Lower leg skin (tissue), 3 donors: ENCODE measurements around the gene KCMF1.

Experiments used
- CTCF ChIP-seq, 3 donors: fragments of 450-650 bp; IDR thresholded peaks; one replicate each; pipeline ENCODE4 v1.5.1; 2016; ENCODE audit warnings: antibody characterized with exemption in 3 of 3, mild to moderate bottlenecking in 3 of 3, moderate library complexity in 2 of 3
- POLR2A ChIP-seq, 2 donors: fragments of 450-650 bp; IDR thresholded peaks; one replicate each; pipeline ENCODE4 v1.6.1; 2016 to 2017; ENCODE audit warnings: antibody characterized with exemption in 2 of 2, mild to moderate bottlenecking in 1 of 2, moderate library complexity in 1 of 2

GRCh38 chr2:84959095-84959565 is 11.8 kb upstream of the KCMF1 start:
- TF ChIP-seq CTCF (IDR thresholded peaks at IDR 0.05) (no peak), POLR2A (IDR thresholded peaks at IDR 0.05) (no peak)
